NCI-H69 (cell line): ENCODE data around the gene IFI35.
A peak's percentile ranks its signal among the peaks of the same experiment; 100 is the strongest.
"Not testable (repeated sequence)": the region's sequence is repeated elsewhere in the genome, so short reads cannot be mapped to it uniquely, and the experiment has no call there.

ENCODE experiments used
- DNase-seq: peaks from one replicate; lab custom pipeline; 2025; lab: John Stamatoyannopoulos, UW

The IFI35 gene

DNA sequence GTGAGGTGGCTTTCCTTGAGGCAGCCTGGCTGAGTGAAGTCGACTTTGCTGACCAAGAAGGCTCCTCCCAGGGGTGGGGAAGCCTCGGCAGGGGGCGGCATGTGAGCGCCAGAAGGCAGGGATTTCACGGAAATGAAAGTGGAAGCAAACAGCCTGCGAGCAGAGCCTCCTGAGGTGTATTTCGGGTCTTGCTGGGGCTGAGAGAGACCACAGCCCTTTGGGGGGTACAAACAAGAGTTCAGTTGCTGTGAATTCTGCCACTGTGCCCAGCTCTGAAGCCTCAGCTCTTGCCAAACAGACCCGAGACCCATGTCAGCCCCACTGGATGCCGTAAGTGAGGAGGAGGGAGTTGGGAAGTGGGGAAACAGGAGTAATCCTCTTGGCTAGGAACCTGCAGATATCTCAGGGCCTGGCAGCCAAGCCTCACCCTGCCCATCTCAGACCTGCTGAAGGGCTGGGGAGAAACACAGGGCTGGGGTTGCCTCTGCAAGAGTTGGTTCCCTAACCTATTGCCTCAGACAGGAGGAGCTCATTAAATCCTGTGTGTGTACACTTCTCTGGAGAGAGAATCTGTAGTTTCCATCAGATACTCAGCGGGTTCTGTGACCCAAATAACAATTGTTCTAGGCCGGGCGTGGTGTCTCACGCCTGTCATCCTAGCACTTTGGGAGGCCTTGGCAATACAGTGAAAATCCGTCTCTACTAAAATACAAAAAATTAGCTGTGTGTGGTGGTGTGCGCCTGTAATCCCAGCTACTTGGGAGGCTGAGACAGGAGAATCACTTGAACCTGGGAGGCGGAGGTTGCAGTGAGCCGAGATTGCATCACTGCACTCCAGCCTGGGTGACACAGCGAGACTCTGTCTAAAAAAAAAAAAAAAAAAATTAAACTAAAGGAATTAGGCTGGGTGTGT lies at the start of gene IFI35:
IFI35 (plus strand) TSS at position 146 of the 913 bp plus-strand sequence; CDS start at position 310, 164 bp downstream.
- DNase-seq = peak; percentile 79

DNA sequence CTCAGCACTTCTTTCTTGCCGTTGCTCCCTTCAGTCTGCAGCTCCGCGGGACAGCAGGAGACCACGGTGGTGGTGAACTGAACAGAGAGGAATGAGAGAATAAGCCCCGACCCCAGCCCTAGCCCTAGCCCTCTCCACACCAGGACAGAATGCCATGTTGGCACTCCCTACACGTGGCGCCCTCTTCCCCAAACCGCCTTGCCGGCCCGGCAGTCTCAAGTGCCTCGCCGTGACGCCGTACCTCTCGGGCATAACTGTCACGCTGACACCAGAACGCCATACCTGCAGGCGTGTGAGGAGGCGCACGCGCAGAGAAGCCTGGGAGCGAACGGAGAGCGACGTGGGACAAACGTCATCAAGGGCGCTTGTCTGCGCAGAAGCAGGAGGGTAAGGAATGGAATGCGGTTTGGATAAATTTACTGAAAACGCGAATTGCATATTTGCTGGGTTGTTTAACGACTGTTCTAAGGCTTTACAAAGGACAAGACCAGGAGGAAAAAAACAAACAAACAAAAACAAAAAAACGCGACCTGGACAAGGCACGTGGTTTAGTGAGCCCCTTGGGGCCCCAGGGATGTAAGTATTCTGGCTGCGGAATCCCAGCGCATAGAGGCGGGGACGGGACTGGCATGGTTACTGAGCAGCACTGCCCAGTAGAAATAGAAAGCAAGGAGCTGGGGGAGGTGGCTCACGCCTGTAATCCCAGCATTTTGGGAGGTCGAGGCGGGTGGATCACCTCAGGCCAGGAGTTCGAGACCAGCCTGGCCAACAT lies 42.2 kb upstream of the IFI35 start, which contains the start of gene AARSD1:
AARSD1 (minus strand) TSS at position 294 of the 772 bp plus-strand sequence; CDS start at position 280, 14 bp downstream.
- DNase-seq = peak; percentile 97

DNA sequence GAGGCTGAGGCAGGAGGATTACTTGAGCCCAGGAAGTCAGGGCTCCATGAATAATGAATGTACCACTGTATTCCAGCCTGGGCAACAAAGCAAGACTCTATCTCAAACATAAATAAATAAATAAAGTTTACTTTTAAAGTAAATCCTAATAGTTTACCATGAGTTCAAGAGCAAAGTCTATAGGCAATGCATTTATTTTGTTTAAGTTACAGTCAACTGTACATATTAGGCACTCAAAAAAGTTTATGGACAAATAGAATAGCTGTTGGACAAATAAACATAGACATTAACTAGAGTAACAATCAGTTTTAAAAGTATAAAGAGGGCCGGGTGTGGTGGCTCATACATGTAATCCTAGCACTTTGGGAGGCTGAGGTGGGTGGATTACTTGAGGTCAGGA lies 38.7 kb upstream of the IFI35 start:
- no peak for DNase-seq

DNA sequence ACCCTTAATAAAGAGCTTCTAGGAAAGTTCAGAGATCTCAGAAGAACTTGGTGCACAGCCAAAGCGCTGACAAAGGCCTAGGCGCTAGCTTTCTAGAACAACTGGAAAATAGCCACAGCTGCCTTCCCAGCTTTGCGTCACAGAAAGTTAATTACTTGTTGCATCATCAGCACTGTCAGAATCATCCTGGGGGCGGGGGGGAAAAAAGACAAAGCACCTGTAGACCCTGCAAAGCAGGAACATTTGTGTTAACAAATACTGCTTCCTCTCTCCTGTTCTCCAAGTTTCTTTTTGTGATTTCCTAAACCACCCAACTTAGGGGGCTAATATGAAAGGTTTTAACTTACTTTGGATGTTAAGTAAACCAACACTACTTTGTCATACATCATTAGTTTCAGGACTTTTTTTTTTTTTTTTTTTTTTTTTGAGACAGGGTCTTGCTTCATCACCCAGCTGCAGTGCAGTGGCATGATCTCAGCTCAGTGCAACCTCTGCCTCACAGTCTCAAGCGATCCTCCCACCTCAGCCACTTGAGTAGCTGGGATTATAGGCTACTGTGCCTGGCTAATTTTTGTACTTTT lies 37.5 kb upstream of the IFI35 start:
- peak; percentile 53 for DNase-seq

DNA sequence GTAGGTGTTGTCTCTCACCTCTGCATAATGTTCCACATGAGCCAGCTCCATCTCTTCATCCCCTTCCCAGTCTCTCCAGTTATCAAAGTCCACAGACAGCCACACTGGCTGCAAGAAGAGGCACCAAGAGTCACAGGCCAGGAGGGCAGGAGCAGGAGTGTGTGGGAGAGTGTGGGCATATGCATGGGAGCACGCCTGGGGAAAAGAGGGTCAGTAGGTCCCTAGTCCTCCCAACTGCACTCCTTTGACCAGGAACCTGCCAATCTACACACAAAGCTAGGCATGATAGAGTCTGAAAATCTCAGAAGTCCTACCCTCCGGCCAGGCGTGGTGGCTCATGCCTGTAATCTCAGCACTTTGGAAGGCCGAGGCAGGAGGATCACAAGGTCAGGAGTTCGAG lies 35.0 kb upstream of the IFI35 start:
- DNase-seq = no peak

DNA sequence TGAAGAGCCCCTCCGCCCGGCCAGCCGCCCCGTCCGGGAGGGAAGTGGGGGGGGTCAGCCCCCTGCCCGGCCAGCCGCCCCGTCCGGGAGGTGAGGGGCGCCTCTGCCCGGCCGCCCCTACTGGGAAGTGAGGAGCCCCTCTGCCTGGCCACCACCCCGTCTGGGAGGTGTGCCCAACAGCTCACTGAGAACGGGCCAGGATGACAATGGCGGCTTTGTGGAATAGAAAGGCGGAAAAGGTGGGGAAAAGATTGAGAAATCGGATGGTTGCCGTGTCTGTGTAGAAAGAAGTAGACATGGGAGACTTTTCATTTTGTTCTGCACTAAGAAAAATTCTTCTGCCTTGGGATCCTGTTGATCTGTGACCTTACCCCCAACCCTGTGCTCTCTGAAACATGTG lies 33.3 kb upstream of the IFI35 start:
- not testable (repeated sequence) for DNase-seq

DNA sequence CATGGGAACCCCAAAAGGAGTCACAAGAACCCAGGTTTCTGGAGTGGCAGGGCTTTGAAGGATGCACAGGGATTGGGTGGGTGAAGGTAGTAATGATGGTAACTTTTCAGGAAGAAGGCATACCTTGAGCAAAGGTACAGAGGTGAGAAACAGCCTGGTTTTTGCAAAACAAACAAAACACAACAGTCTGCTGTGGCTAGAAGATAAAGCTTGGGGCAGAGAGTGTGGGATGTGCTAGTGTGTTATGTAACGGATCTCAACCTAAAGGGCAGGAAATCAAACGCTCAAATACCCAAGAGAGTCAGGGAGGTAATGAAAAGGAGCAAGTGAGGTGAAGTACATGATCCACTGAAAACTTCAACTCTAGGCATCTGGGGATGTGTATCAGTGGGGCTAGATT lies 31.3 kb upstream of the IFI35 start:
- no peak for DNase-seq

DNA sequence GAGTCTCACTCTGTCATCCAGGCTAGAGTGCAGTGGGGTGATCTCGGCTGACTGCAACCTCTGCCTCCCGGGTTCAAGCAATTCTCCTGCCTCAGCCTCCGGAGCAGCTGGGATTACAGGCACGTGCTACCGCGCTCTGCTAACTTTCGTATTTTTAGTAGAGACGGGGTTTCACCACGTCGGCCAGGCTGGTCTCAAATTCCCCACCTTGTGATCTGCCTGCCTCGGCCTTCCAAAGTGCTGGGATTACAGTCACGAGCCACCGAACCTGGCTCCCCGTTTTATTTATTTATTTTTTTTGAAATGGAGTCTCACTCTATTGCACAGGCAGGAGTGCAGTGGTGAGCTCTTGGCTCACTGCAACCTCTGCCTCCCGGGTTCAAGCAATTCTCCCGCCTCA lies 30.9 kb upstream of the IFI35 start:
- not testable (repeated sequence) for DNase-seq

DNA sequence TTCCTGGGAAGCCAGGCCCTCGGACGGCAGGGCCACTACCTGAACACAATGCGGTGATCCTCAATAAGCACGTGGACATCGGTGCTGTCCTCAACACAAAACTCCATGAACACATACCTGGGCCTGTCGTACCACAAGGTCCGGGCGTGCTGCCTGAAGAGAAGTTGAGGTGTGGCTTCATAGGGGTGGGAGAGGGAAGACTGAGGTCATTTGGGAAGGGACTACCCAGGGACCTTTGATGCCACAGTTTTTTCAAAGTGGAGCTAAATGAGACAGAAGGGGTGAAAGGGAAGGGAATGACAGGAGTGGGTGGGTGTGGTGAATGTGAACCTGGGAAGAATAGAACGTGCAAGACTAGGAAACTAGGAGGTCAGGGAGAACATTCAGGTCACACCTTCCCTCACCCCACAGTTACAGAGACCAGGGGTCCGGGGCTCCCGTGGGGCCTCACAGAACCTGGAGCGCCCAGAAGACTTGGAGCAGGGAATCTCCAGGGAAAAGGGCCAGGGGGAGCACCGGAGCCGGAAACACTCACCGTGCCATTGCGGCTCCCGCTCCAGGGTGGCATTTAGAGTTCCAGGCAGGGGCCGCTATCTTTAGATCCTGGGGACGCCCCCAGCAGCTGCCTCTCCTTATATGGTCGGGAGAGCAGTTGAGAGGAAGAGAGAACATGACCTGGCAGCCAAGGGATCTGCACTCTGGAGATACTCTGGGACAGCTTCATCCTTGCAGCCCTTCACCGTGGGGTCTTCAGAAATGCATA lies 26.9 kb upstream of the IFI35 start, which contains the start of gene PTGES3L:
PTGES3L (minus strand) TSS at position 570 of the 763 bp plus-strand sequence; CDS start at position 543, 27 bp downstream.
- DNase-seq = peak; percentile 89

DNA sequence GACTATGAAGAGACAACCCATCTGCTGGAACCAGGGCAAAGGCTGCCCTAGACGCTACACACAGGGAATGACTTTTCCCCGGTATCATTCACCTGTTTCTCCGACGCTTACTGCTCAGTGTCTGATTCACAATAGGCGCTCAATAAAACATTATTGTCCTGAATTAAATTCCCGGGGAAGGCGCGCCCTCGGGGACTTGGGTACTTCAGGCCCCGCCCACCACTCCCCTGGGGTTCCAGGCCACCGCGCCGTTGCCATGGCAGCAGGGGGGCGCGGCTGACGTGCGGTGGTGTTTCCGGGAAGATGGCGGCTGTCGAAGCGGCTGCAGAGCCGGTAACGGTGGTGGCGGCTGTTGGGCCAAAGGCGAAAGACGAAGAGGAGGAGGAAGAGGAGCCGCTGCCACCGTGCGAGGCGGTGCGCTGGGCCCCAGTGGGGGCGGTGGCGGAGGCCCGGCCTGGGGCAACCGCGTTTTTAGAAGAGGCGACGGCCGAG lies 26.3 kb upstream of the IFI35 start, which contains the start of gene RUNDC1:
RUNDC1 (plus strand) TSS at position 292 of the 492 bp plus-strand sequence; CDS start at position 304, 12 bp downstream.
- DNase-seq = peak; percentile 96

DNA sequence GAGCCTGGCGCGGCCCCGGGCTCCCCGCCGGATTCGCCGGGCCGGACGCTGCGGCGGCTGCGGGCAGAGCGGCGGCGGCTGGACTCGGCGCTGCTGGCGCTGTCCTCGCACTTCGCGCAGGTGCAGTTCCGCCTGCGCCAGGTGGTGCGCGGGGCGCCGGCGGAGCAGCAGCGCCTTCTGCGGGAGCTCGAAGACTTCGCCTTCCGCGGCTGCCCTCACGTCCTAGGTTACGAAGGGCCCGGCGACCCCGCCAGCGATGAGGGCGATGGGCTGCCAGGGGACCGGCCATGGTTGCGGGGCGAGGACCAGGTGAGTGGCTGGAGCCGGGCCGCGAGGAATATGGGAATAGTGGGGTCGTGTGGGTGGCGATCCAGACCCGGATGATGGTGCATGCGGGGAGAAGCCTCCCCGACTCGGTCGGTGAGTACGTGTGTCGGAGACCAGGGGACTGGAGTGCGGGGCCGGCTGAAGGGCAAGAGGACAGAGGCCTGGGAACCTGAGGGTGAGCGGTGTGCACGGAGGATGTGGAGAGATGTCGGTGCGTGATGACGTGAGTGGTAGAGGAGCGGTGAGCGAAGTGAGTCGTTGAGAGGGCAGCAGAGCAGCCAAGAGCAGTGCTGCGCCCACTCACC lies 25.7 kb upstream of the IFI35 start:
- peak; percentile 75 for DNase-seq

DNA sequence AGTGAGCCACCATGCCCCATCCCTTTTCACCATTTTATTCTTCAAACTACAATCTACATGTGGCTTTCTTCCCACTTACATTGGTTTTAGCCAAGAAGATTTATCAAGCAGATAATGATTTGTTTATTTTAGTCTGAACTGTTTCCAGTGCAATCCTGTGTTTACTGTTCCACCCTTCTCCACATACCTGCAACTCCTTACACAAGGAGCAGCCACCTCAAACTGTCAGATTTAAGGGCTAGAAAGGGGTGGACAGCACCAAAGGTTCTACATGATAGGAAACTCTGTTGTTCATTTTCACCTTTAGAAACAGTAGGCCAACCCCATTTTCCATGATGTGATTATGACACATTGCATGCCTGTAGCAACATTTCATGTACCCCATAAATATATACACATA lies 24.3 kb upstream of the IFI35 start:
- DNase-seq = no peak

DNA sequence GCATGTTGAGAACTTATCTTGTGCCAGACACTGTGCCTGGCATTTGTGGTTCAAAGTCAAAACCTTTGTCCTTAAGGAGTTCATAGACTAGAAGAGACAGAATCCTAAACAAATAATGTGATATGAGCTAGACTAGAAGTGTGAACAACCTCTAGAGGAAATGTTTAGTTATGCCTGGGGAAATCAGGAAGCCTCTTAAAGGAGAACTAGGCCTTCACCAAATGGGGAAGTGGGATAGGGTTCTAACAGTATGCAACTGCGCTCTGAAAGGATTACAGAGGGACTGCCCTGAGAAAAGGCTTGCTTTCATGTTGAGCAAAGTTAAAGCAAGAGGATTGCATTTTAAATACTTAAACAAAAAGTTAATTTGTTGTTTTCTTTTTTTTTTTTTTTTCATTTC lies 21.4 kb upstream of the IFI35 start:
- no peak for DNase-seq

DNA sequence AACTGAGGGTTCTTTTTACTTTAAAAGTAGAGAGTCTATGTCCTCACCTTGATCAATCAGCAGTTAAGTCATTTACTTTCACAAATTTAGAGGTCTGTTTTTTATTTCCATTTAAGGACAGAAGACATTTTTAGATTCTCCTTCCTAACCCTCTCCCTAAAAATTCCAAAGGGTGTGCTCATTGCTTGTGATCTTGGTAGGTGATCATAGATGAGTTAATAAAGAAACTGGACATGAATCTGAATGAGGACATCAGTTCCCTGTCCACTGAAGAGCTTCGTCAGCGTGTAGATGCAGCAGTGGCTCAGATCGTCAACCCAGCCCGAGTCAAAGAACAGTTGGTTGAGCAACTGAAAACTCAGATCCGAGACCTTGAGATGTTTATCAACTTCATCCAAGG lies 17.4 kb upstream of the IFI35 start:
- DNase-seq = no peak

DNA sequence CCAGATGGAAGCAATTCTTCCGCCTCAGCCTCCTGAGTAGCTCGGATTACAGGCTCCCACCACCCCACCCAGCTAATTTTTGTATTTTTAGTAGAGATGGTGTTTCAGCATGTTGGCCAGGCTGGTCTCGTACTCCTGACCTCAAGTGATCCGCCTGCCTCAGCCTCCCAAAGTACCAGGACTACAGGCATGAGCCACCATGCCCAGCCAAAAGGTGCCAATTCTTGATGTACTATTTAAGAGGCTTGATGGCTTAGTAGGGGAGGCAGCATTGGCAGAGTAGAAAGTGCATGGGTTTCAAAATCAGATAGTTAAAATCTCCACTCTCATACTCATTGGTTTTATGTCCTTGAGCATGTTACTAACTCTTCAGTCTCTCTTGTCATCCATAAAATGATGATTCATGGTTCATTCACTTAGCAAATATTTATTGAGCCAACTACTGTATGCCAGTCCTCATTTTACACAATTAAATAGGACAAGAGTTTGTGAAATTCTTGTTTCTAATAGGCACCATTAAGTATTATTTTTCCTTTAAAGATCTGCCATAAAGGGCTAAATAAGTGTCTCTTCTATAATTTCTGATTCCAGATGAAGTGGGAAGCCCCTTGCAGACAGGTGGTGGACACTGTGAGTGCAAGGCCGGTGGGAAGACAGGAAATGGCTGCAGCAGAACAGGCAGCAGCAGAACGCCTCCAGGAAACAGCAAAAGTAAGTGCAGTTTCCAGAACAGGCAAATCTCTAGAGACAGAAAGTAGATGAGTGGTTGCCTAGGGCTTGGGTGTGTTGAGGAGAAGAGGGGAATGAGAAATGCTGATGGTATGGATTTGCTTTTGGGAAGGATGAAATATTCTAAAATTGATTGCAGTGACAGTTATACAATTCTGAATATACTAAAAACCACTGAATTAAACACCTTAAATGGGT lies 16.6 kb upstream of the IFI35 start:
- no peak for DNase-seq

DNA sequence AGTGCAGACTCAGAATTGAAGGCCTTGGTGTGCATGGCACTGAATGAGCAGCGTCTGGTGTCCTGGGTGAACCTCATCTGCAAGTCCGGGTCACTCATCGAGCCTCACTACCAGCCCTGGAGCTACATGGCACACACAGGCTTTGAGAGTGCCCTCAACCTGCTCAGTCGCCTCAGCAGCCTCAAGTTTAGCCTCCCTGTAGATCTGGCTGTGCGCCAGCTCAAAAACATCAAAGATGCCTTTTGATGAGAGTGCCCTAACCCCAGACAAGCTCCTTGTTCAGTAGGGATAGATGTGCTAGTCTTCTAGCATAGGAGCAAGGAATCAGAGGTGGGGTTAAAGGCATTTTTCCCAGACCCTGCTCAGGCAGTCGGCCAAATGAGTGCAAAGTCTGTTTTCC lies 15.1 kb upstream of the IFI35 start:
- no peak for DNase-seq

DNA sequence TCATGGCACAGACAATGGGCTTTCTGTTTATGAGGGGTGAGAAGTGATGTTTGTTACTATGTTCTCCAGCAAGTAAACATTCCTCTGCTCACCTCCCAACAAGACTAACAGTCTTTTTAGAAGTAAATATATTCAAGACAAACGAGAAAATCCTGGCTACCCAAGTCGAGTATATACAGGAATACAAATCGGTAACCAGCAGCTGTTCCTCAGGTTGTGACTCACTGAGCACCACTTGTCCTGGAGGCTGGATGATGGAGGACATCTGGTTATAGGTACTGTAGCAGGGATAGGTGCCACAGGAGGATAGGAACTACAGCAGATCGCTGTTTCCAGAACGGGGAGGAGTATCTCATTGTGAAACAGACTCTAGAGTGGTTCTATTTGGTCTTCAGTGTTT lies 13.7 kb upstream of the IFI35 start:
- no peak for DNase-seq

DNA sequence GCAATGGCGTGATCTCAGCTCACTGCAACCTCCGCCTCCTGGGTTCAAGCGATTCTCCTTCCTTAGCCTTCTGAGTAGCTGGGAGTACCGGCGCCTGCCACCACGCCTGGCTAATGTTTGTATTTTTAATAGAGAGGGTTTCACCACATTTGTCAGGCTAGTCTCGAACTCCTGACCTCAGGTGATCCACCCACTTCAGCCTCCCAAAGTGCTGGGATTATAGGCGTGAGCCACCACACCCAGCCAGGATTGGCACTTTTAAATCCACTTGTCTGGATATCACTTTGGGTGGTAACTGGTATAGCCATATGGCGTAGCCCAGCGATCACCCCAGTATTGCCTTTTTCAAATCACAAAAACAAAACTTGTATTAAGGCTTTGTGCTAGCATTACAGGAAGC lies 12.7 kb upstream of the IFI35 start:
- DNase-seq = not testable (repeated sequence)

DNA sequence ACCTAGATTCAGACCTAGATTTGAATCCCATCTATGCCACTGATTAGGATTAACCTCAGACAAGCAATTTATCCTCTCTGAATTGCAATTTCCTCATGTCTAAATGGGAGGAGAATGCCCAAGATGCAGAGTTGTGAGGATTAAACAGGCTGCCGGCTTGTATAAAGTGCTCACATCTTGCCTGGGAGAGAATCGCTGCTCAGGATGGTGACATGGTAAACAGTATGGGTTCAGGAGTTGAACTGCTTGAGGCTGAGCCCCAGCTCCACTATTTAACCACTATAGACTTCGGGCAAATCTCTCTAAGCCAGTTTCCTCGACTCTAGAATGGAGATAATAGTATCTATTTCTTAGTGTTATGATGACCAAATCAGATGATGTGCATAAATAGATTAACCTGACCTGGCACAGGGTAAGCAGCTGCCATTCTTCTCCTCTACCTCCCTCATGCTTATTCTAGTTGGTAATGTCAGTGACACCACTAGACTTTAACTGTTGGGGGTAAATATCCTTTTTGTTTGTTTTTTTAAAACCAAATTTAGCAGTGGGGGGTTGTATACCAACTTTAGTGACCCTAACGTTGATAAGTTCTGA lies 9.1 kb upstream of the IFI35 start:
- peak; percentile 59 for DNase-seq
